ENCODE data around the gene YARS2.
A peak's percentile ranks its signal among the peaks of the same experiment; 100 is the strongest.

YARS2 gene

DNA sequence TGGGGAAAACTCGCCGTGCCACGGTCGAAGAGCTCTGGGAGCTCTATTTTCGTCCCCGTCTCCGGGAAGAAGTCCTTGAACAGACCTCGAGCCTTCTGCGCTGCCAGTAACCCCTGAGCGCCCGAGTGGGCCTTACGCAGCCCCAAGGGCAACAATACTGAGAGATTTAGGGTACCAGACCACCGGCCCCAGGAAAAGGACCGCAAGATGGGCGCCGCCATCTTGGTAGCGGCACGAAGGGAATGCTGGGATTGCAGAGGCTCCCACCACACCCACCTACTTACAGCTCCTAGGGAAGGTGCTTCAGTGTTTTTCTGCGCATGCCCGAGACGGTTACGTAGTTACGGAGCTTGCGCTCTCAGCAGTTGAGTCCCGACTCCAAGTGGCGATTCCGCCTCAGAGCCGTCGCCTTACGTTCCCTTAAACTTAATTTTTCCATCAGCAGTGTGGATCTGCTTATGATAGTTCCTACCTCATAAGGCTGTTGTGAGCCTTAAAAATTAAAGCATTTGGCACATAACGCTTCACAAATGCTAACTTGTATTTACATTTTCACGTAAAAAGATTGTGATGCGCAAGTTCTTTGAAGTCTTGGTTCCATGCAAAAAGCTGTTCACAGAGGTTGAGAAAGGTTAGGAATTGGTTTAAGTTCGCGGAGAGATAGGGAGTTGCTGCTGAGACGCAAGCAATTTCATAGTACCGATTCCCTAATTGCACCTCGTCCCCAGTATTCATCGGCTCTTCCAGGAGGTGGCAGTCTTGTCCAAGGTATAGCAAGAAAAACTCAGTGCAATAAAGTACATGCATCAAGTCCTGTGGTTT is at the start of gene YARS2:
TSS of gene YARS2 (minus strand) at position 244 of the 822 bp plus-strand sequence. CDS start at position 221, 23 bp downstream.
- peak; percentile 70 to 85 for DNase-seq (ENCODE audit: low read depth in 2 of 2, low spot score in 1 of 2)

DNA sequence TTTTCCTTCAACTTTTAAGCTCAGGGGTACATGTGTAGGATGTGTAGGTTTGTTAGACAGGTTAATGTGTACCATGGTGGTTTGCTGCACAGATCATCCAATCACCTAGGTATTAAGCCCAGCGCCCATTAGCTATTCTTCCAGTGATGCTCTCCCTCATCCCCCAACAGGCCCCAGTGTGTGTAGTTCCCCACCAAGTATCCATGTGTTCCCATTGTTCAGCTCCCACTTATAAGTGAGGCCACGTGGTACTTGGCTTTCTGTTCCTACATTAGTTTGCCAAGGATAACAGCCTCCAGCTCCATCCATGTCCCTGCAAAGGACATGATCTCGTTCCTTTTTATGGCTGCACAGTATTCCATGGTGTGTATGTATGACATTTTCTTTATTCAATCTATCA is 48.6 kb upstream of the YARS2 start:
- DNase-seq (ENCODE audit: low read depth in 2 of 2, low spot score in 1 of 2) = no peak

DNA sequence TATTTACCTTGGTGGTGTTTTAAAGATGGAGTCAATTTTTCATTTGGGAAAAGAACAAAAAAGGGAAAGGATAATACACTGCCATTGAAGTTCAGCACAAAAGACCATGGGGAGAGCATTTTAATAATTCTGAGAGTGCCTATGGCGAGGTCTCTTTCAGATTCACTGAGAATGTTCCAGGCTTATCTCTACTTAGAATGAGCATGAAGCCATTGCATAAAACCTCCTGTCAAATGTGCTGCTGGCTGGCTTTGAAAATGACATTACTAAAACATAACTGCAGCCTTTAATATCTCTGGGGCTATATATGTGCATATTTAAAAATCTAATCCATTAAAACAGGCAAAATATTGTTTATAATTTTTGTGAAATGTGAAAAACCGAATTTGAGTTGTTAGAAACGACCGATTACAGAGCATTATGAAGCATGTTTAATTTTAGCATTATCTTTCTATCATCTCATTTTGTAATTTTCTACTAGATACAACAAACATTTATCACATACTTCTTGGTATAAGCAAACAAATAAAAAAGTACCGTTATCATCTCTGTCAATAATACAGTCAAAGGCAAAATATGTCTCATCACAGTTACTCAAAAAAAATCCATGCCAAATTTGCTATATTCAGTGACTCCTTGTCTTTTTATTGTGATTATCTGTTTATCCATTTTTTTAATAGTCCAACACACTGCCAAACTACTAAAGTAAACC is 45.7 kb upstream of the YARS2 start:
- DNase-seq (ENCODE audit: low read depth in 2 of 2, low spot score in 1 of 2) = no peak

DNA sequence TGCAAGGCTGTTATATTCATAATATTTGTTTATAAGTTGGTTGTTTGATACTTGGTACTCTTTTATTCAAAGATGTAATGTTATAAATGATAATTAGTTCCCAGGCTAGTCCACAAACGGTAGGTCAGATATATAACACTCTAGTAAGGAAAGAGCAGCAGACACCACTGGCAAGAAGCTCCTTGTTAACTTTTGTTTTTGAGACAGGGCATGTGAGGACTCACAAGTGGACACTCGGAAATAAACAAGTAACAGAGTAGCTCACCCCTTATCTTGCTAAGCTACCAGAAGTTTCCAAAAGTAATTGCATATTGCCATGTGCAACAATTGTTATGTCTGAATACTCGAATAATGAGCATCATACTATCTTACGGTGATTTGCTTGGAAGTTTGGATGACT is 38.6 kb upstream of the YARS2 start:
- no peak for DNase-seq (ENCODE audit: low read depth in 2 of 2, low spot score in 1 of 2)

DNA sequence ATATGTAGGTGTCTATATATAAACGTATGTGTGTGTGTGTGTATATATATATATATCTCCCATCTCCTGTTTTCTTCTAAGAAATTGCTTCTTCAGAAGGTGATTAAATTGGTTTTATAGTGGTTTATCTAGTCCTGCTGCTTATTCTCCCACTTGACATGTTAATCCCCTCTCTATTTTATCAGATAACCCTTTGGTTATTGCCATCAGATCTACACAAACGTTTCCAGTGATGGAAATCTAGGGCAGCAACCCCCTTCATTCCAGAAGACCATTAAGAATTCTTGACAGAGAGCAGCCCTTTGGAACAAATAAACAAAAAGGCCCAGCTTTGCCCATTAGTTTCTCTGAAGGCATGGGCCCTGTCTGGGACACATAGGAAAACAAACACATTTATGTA is 34.2 kb upstream of the YARS2 start:
- no peak for DNase-seq (ENCODE audit: low read depth in 2 of 2, low spot score in 1 of 2)

- DNase-seq (ENCODE audit: low read depth in 2 of 2, low spot score in 1 of 2) = no peak
Measured at GRCh38 chr12:32789446-32789845, 33.7 kb upstream of the YARS2 start.

GRCh38 chr12:32788405-32788804 is 32.7 kb upstream of the YARS2 start:
- no peak for DNase-seq (ENCODE audit: low read depth in 2 of 2, low spot score in 1 of 2)

GRCh38 chr12:32785557-32785956 is 29.9 kb upstream of the YARS2 start:
- no peak for DNase-seq (ENCODE audit: low read depth in 2 of 2, low spot score in 1 of 2)

DNA sequence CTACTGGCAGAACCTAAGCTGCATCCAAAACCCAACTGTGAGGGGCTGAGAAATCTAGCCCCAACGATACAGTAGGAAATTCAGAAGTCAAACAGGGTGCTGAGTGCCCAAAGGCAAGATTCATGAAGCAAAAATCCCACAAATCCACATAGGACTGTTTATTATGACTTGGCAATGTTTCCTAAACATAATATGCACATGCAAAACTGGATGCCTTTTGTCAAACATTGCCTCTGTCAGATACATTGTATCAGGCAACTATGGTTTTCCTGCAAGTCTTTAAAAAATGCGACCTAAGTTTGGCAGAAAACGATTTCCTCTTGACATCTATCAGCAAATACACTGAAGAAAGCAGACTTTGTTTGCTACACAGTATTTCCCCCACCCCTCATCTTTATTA is 27.3 kb upstream of the YARS2 start:
- no peak for DNase-seq (ENCODE audit: low read depth in 2 of 2, low spot score in 1 of 2)

- DNase-seq (ENCODE audit: low read depth in 2 of 2, low spot score in 1 of 2) = no peak
Measured at GRCh38 chr12:32780071-32780470, 24.4 kb upstream of the YARS2 start.

- no peak for DNase-seq (ENCODE audit: low read depth in 2 of 2, low spot score in 1 of 2)
Measured at GRCh38 chr12:32777691-32778175, 22.0 kb upstream of the YARS2 start.

GRCh38 chr12:32777159-32777558 is 21.5 kb upstream of the YARS2 start:
- no peak for DNase-seq (ENCODE audit: low read depth in 2 of 2, low spot score in 1 of 2)

DNA sequence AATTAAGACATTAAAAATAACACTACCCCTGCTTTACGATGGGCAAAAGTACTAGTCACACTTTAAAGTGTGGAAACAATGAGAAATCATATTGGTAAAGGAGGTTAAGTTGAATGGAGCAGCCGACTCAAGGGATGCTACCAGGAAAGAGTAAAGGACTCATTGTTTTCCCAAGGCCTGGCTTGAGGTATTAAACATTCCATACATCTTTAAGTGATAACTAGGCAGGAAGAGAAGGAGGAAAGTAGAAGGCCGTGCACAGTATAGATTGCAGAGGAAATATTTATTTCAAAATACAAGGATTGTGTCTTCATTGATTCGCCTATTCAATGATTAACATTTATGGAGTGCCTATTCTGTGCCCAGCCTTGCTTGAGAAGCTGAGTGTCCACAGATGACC is 20.6 kb upstream of the YARS2 start:
- no peak for DNase-seq (ENCODE audit: low read depth in 2 of 2, low spot score in 1 of 2)

DNA sequence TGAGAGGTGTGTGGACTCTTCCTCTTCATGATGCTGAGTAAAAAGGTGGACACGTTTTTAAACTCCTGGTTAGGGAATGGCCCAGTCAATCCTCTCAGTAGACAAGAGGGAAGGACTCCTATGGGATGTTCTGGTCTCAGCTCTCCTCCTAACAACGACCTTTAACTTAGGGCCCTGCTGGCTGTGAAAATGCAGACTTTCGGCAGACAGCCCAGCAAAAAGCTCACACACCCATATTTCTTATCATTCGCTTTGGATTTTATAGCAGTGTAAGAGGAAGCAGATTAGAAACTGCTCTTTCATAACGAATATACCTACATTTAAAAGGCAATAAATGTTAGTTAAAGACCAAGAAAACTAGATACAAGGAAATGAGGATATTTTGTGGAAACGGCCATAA is 18.0 kb upstream of the YARS2 start:
- no peak for DNase-seq (ENCODE audit: low read depth in 2 of 2, low spot score in 1 of 2)

GRCh38 chr12:32770141-32770540 is 14.4 kb upstream of the YARS2 start:
- DNase-seq (ENCODE audit: low read depth in 2 of 2, low spot score in 1 of 2) = no peak

GRCh38 chr12:32768518-32768917 is 12.8 kb upstream of the YARS2 start:
- no peak for DNase-seq (ENCODE audit: low read depth in 2 of 2, low spot score in 1 of 2)

GRCh38 chr12:32765906-32766305 is 10.2 kb upstream of the YARS2 start:
- no peak for DNase-seq (ENCODE audit: low read depth in 2 of 2, low spot score in 1 of 2)

DNA sequence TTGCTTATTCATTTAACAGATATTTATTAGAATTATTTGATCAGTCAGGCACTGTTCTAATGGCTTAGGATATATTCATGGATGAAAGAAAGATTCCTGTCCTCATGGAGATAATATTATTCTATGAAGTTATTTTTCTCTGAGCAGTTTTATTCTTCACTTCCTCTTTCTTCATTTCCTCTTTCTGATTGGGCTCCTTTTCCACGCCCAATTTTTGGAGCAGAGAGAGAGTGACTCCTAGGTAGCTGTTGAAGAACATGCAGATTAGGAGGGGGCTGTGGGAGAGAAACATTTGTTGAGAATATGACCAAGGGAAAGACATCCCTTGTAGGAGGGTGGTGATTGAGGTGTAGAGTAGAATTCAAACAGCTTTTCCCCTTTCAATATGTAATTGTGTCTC is 6.0 kb upstream of the YARS2 start:
- no peak for DNase-seq (ENCODE audit: low read depth in 2 of 2, low spot score in 1 of 2)

GRCh38 chr12:32757157-32757556 is 1.5 kb upstream of the YARS2 start:
- no peak for DNase-seq (ENCODE audit: low read depth in 2 of 2, low spot score in 1 of 2)

- DNase-seq (ENCODE audit: low read depth in 2 of 2, low spot score in 1 of 2) = no peak
Measured at GRCh38 chr12:32756476-32757066, 874 bp upstream of the YARS2 start.

DNA sequence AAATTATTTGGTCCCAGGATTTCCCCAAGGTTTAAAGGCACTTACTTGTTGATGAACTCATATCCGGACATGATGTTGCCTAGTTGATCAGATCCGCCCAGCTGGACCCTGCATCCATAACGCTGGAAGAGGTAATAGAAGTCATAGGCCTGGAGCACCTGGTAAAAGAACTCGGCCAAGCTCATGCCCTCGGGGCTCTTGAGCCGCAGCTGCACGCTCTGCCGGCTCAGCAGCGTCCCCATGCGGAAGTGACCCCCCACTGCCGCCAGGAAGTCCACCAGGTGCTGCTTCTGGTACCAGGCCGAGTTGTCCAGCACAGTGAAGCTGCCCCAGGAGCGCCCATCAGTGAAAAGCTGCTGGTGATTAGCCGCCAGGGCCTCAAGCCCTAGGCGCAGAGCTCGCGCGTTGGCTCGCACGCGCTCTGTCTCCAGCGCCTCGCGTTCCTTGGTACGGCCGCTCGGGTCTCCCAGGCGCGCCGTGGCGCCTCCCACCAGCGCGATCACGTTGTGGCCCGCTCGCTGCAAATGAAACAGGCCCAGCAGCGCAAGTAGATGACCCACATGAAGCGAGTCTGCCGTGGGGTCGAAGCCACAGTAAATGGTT is 545 bp downstream of the YARS2 start:
- DNase-seq (ENCODE audit: low read depth in 2 of 2, low spot score in 1 of 2) = peak; percentile 17 to 18

DNA sequence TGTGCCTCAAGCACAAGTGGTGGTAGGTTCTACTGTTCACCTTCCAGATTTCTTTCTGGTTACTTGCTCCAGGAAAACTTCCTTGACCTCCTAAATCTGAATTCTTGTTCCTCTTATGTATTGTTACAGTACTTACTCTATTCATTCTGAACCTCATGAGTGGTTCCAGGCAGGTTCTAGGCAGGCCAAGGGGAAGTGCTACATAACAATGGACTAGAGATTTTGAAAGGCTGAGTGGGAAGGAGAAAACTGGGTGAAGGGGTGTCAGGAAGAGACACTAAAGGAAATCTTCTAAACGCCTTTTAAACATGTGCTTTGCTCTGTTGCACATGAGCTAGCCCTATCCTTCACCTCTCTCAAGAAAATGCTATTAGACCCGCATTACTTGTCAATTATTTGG is 1.6 kb downstream of the YARS2 start:
- DNase-seq (ENCODE audit: low read depth in 2 of 2, low spot score in 1 of 2) = no peak
